ENCODE measurements around the gene STAT5B. TPM values are rescaled to one million over a fixed set of nuclear protein-coding genes. Genes with fewer than 3 reads are reported as not detected.
A peak's percentile ranks its signal among the peaks of the same experiment; 100 is the strongest.

STAT5B gene
- total RNA-seq, 2 donors from 2014 or later, result 31.4 to 49.1 TPM

DNA sequence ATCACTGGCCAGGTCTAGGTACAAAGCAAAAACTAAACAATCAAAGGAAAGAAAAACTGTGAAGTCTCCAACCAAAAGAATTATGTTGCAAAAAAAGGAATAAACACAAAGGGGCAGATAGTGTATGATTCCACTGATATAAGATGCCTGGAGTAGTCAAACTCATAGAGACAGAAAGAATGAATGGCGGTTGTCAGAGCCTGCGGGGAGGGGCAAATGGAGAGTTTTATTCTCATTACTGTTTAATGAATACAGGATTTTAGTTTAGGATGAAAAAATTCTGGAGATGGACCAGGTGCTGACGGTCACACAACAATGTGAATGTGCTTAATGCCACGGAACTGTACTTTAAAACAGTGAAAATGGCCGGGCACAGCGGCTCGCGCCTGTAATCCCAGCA is 20.7 kb downstream of the STAT5B start:
- H3K27ac ChIP-seq, result no peak overlapping the region
- H3K27me3 ChIP-seq, result no peaks in the 10 kb centered on the region
- no peak for DNase-seq (ENCODE audit: low spot score)
- no peaks in the 10 kb centered on the region for H3K9me3 ChIP-seq
- TF ChIP-seq, protein P1, sequence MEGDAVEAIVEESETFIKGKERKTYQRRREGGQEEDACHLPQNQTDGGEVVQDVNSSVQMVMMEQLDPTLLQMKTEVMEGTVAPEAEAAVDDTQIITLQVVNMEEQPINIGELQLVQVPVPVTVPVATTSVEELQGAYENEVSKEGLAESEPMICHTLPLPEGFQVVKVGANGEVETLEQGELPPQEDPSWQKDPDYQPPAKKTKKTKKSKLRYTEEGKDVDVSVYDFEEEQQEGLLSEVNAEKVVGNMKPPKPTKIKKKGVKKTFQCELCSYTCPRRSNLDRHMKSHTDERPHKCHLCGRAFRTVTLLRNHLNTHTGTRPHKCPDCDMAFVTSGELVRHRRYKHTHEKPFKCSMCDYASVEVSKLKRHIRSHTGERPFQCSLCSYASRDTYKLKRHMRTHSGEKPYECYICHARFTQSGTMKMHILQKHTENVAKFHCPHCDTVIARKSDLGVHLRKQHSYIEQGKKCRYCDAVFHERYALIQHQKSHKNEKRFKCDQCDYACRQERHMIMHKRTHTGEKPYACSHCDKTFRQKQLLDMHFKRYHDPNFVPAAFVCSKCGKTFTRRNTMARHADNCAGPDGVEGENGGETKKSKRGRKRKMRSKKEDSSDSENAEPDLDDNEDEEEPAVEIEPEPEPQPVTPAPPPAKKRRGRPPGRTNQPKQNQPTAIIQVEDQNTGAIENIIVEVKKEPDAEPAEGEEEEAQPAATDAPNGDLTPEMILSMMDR (IDR thresholded peaks at IDR 0.05), result no peak
- H3K4me3 ChIP-seq, result no peak overlapping the region
- H3K4me1 ChIP-seq, result peaks cover 0 to 27% of the 10 kb centered on the region in 2 donors
- H3K36me3 ChIP-seq, result no peaks in the 10 kb centered on the region

DNA sequence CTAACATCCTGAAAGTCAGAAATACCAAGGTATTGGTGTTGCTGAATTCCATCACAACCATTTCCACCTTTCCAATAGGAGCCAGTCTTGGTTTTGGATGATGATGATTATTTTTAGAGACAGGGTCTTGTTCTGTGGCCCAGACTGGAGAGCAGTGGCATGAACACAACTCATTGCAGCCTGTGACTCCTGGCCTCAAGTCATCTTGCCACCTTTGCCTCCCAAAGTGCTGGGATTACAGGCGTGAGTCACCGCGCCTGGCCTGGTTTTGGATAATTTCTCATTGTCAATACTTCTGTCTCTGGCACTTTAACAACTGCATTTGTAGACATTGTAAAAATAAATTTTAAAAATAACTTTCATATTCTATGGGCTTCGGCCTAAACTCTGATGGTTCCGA is 22.6 kb downstream of the STAT5B start:
- TF ChIP-seq, protein P1 (IDR thresholded peaks at IDR 0.05), result no peak
- no peak for DNase-seq (ENCODE audit: low spot score)
- no peaks in the 10 kb centered on the region for H3K9me3 ChIP-seq
- H3K4me1 ChIP-seq, result peaks cover 0 to 39% of the 10 kb centered on the region in 2 donors
- no peaks in the 10 kb centered on the region for H3K36me3 ChIP-seq
- H3K4me3 ChIP-seq, result no peak overlapping the region
- H3K27me3 ChIP-seq, result no peaks in the 10 kb centered on the region
- H3K27ac ChIP-seq, result peak overlapping the region in 1 of 2 donors; percentile 20

DNA sequence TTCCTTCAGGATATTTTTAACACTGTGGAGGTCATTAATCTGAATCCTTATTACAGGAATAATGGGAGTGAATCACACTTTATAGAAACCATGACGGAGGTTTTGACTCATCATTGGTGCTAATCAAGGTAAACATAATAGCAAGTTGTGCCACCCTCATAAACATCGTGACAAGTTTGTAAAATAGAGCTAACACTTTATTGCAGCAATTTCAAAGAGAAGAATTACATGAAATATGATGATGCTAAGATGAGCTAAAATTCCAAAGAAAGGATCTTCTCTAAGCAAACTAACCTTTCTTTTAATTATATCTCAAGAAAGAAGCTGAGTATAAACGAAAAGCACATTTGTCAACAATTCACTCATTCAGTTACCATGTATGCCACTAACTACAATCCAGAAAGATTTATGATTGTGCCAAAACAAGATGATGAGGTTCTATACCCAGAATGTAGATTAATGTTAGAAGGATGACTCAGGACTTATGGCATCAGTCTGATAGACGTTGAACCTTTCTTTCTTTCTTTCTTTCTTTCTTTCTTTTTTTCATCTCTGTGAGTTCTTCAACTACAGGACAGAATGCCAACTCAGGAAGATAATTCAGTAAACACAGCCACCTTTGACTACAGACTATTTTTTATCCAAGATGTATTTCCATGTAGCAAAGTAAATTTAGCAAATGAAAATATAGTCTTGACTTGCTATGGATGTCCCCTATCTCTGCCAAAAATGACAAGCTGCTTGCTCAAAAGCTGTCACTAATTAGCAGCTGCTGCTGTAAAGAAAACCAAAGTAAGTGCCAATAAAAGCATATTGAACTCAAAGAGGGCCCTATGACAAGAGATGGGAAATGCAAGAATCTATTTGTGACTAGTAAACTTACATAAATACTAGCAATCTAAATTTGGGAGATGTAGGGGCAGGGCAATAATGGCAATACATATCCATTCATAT is 23.3 kb downstream of the STAT5B start:
- H3K4me3 ChIP-seq, result no peak overlapping the region
- H3K9me3 ChIP-seq, result no peaks in the 10 kb centered on the region
- TF ChIP-seq, protein P1 (IDR thresholded peaks at IDR 0.05), result no peak
- no peak for DNase-seq (ENCODE audit: low spot score)
- peak overlapping the region in 1 of 2 donors; percentile 20 for H3K27ac ChIP-seq
- H3K36me3 ChIP-seq, result no peaks in the 10 kb centered on the region
- H3K27me3 ChIP-seq, result no peaks in the 10 kb centered on the region
- peaks cover 0 to 45% of the 10 kb centered on the region in 2 donors for H3K4me1 ChIP-seq

DNA sequence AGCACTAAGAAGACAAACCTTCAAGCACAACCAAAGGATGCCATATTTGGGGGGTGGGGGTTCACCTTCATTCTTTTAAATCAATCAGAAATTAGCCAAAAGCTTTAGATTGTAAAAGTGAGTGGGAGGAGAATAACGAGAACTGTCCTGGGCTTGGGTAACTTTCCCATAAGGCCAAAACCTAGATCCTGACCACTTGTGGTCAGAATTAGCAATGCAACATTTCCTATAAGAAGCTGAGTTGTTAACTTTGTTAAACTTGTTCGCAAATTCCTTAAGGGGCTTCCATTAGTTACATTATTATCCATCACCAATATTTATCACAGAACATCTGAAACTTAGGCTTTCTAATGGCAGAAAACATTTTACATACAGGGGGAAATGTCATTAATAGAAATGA is 25.1 kb downstream of the STAT5B start:
- Histone ChIP-seq H3K36me3 (no peaks in the 10 kb centered on the region), H3K4me1 (peaks cover 0 to 53% of the 10 kb centered on the region in 2 donors), H3K9me3 (no peaks in the 10 kb centered on the region), H3K4me3 (no peak overlapping the region), H3K27ac (no peak overlapping the region), H3K27me3 (no peaks in the 10 kb centered on the region)
- DNase-seq (ENCODE audit: low spot score), result no peak
- TF ChIP-seq, protein P1 (IDR thresholded peaks at IDR 0.05), result peak in 1 of 2 donors; percentile 50

DNA sequence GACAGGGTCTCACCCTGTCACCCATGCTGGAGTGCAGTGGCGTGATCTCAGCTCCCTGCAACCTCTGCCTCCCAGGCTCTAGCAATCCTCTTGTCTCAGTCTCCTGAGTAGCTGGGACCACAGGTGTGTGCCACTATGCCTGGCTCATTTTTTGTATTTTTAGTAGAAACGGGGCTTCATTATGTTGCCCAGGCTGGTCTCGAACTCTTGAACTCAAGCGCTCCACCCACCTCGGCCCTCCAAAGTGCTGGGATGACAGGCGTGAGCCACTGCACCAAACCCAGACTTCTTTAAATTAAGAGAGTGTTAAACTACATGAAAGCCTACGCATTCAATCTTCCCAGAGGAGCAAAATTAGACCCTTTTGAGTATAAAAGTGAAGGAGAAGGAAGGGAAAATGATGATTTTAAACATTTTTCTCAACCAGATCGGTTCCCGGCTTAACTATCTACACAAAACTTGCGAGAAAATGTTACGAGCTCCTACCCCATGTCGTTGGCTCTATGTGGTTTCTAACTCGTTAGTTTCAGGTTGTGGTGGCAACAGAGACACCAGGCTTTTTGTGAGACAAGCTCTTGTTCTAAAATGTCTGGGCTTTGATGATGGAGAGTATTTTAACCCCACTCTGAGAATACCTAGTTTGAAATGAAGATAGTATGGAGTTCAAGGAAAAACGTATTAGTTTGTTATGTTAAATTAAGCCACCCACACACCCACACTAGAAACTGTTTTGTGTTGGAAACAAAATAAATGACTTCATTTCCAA is 26.3 kb downstream of the STAT5B start:
- no peak for DNase-seq (ENCODE audit: low spot score)
- H3K27me3 ChIP-seq, result no peaks in the 10 kb centered on the region
- no peak overlapping the region for H3K4me3 ChIP-seq
- H3K9me3 ChIP-seq, result no peaks in the 10 kb centered on the region
- H3K27ac ChIP-seq, result peak overlapping the region; percentile 82 to 93
- H3K36me3 ChIP-seq, result no peaks in the 10 kb centered on the region
- H3K4me1 ChIP-seq, result peaks cover 0 to 44% of the 10 kb centered on the region in 2 donors
- TF ChIP-seq, protein P1 (IDR thresholded peaks at IDR 0.05), result no peak

Measured in right atrium auricular region (tissue), 2 donors.